ENCODE data around the gene ABCB8. TPM values are rescaled to one million over a fixed set of nuclear protein-coding genes. Genes with fewer than 3 reads are reported as not detected.
A peak's percentile ranks its signal among the peaks of the same experiment; 100 is the strongest.

Gene ABCB8
- total and polyA plus RNA-seq, 9 of the 15 experiments (the other 6 are each of a cell fraction or from before 2014, with no cell fraction given) = 7.6 to 106 (median 36.3) TPM

GRCh38 chr7:151062399-151063211 is 34.4 kb downstream of the ABCB8 start (continued):
- TF ChIP-seq E2F4 (CRISPR knock-in tag; IDR thresholded peaks at IDR 0.05; ENCODE audit: low read depth) (no peak), CREB5 (CRISPR knock-in tag; IDR thresholded peaks at IDR 0.05) (no peak), KDM5B (IDR thresholded peaks at IDR 0.05; ENCODE audit: insufficient replicate concordance, low read depth, low read length) (peak; percentile 12), USF2 (CRISPR knock-in tag; IDR thresholded peaks at IDR 0.05) (peak; percentile 95), SP1 (CRISPR knock-in tag; IDR thresholded peaks at IDR 0.05) (peak; percentile 78), KDM2B (CRISPR knock-in tag; IDR thresholded peaks at IDR 0.05) (no peak), CTBP1 (IDR thresholded peaks at IDR 0.05; ENCODE audit: borderline replicate concordance) (no peak), NONO (IDR thresholded peaks at IDR 0.05; ENCODE audit: low read depth in 2 of 2, low read length in 1 of 2) (no peak), RNF2 (IDR thresholded peaks at IDR 0.05) (no peak), ZNF436 (CRISPR knock-in tag; IDR thresholded peaks at IDR 0.05) (no peak), MLX (CRISPR knock-in tag; conservative IDR thresholded peaks at IDR 0.05) (no peak), E2F6 (IDR thresholded peaks at IDR 0.05; ENCODE audit: borderline replicate concordance in 1 of 2, extremely low read depth in 1 of 2, insufficient read depth in 1 of 2, insufficient read length in 1 of 2, low read depth in 1 of 2, low read length in 1 of 2, poor library complexity in 1 of 2, severe bottlenecking in 1 of 2) (peak in 1 of 2 experiments; percentile 88), NFIX (CRISPR knock-in tag; IDR thresholded peaks at IDR 0.05; ENCODE audit: low read depth) (no peak), KAT7 (CRISPR knock-in tag; IDR thresholded peaks at IDR 0.05; ENCODE audit: borderline replicate concordance) (no peak), SREBF2 (CRISPR knock-in tag; IDR thresholded peaks at IDR 0.05) (peak; percentile 98), SMARCE1 (IDR thresholded peaks at IDR 0.05) (0 out of 2 replicates have a peak, but pooled peaks have one; percentile 9), ZNF395 (CRISPR knock-in tag; IDR thresholded peaks at IDR 0.05) (0 out of 2 replicates have a peak, but pooled peaks have one; percentile 29)

Data from K562 (cell line).